ENCODE measurements around the gene GATD1. TPM values are rescaled to one million over a fixed set of nuclear protein-coding genes. Genes with fewer than 3 reads are reported as not detected.

GATD1 gene
- polyA plus RNA-seq, 2 of the 4 experiments (the other 2 are of a cell fraction): 14.5 to 43.1 TPM

GRCh38 chr11:820655-821511 lies 43.6 kb upstream of the GATD1 start (continued):
- no peak for TF ChIP-seq ATOH8 (CRISPR knock-in tag; IDR thresholded peaks at IDR 0.05; ENCODE audit: low read depth)
- TF ChIP-seq REST (IDR thresholded peaks at IDR 0.05): no peak
- no peak for TF ChIP-seq RAD21 (conservative IDR thresholded peaks at IDR 0.05 in 1 of 2, IDR thresholded peaks at IDR 0.05 in 1 of 2)
- TF ChIP-seq CBX2 (IDR thresholded peaks at IDR 0.05; ENCODE audit: borderline replicate concordance, low read depth): no peak
- no peak for TF ChIP-seq HEYL (CRISPR knock-in tag; IDR thresholded peaks at IDR 0.05)
- TF ChIP-seq ZC3H11A (IDR thresholded peaks at IDR 0.05): no peak
- TF ChIP-seq BCL3 (IDR thresholded peaks at IDR 0.05): no peak
- TF ChIP-seq FOSL2 (IDR thresholded peaks at IDR 0.05): peak; percentile 63; the same call in 1 of the 2 replicates
- peak; percentile 95 for TF ChIP-seq FOSL2 (CRISPR knock-in tag; IDR thresholded peaks at IDR 0.05)

- Histone ChIP-seq H3K4me2 (peak overlapping the region; percentile 97), H3K4me1 (peaks cover 40% of the 10 kb centered on the region), H3K27ac (peak overlapping the region; percentile 87 to 90), H3K4me3 (peak overlapping the region; percentile 99), H3K9me3 (no peaks in the 10 kb centered on the region)
- whole genome bisulfite sequencing (ENCODE audit: missing lambda C conversion rate): 8% methylated on average over 31 of the region's 47 CpGs
- CTCF ChIA-PET: interaction anchor here (0.7 to 1.7 kb wide), 3 partner anchors 8 to 20 kb away, joined by 3 read pairs; no protein-coding TSS in a partner anchor
- POLR2A ChIA-PET: interaction anchor here (0.6 to 3.1 kb wide), 11 partner anchors 9 to 43 kb away, joined by 3 to 52 read pairs (median 9); partner anchors contain the start of genes CD151, CRACR2B, RPLP2 and TSPAN4
- DNase-seq (ENCODE audit: low read depth in 1 of 2, low spot score in 1 of 2) (peak; percentile 77 to 92), FAIRE-seq (no peak), ATAC-seq (peak; percentile 36 to 64)
- 0 out of 2 replicates have a peak, but pooled peaks have one; percentile 5 for TF ChIP-seq REST (IDR thresholded peaks at IDR 0.05)
- no peak for TF ChIP-seq PHF8 (IDR thresholded peaks at IDR 0.05; ENCODE audit: borderline replicate concordance, low read depth)
- peak; percentile 39 for TF ChIP-seq MAX (IDR thresholded peaks at IDR 0.05)
- TF ChIP-seq PBX3 (IDR thresholded peaks at IDR 0.05): 0 out of 2 replicates have a peak, but pooled peaks have one; percentile 51
- no peak for TF ChIP-seq NR3C1 (IDR thresholded peaks at IDR 0.05)
- 0 out of 2 replicates have a peak, but pooled peaks have one; percentile 13 for TF ChIP-seq POLR2A (IDR thresholded peaks at IDR 0.05; ENCODE audit: low read length)
Observed at GRCh38 chr11:819943-820649, 42.8 kb upstream of the GATD1 start.

Data from A549 (cell line).